GM03348 (cell line): ENCODE measurements around the gene PRR35.

Source experiments
- DNase-seq: peaks from one replicate; pipeline ENCODE4 v3.0.0; 2012; ENCODE audit warnings: low spot score

Gene PRR35

DNA sequence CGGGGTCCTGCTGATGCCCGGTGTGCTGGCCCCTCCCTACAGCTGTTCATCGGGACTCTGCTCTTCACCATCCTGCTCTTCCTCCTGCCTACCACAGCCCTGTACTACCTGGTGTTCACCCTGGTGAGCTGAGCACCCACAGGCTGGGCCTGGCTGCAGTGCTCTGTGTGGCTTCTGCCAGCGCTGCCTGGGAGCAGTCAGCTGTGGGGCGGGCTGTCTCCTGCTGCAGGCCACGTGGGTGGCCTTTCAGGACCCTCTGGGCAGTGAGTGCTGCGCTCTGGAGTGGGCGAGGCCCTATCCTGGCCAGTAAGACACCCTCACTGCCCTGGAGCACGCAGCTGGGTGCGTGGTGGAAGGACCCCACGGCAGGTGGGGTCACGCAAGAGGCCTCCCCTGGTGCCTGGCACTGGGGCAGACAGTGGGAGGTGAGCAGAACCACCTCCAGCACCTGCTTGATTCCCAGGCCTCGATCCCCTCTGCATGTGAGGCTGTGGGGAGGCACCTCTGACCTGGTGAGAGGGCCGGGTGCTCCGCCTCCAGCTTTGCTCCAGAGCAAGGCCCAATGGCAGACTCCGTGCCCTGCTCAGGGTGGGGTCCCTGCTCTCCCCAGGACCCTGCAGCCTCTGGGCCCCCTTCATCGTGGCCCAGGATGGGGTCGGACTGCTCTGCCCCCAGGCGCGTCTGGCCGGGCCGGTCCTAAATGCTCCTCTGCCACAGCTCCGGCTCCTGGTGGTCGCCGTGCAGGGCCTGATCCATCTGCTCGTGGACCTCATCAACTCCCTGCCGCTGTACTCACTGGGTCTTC, 20.1 kb downstream of the PRR35 start:
- no peak for DNase-seq

DNA sequence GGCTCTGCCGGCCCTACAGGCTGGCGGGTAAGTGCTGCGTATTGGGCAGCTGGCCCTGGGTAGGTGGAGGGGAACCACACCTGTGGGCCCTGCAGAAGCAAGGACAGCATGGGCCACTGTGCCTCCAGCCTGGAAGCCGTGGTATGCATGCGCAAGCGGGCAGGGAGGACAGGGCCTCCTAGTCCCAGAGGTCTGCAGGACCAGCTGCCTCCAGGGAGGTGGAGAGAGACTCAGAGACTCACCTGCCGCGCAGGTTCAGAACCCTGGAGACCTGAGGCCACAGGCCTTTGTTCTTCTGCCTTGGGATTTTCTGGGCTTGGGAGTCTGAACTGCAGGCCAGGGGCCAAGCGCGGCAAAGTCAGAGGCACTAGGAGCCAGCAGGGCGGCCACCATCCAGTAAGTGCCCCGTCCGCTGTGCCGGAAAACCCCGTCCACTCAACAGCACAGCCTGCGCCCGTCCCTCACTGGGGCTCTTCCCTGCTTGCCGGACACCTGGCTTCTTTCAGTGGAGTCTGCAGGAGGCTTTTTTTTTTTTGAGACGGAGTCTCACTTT, 20.8 kb downstream of the PRR35 start:
- DNase-seq = no peak

DNA sequence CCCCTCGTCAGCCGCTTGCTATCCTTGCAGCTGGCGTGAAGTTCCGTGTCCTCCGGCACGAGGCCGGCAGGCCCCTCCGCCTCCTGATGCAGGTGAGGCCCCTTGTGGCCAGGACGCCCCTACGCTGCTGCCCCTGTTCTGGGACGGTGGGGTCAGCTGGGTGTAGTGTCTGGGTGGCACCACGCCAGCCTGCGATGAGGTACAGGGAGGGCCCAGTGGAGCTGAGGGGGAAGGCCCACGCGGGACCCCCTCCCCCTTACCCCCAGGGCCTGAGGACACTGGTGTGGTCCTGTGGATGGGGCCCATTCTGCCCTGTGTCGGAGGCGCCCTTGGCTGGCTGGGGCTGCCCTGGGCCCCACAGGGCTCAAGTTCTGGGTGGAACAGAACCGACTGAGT, 22.0 kb downstream of the PRR35 start:
- DNase-seq = no peak

- DNase-seq = no peak
Observed at GRCh38 chr16:582614-583331, 22.6 kb downstream of the PRR35 start.

DNA sequence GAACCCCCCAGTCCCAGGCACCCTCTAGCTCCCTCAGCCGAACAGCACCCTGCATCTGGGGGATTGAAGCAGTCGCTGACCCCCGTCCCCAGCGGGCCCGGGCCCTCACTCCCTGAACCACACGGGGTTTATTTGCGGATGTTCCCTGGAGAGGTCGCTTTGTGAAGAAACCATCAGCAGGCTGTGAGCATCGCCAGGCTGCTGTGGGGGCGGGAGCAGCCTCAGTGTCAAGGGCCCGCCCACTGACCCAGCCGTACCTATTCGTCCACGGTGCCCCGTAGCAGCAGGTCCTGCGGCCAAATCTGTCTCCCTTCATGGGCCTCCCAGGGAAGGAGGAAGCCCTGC, 23.2 kb downstream of the PRR35 start:
- DNase-seq = no peak

GRCh38 chr16:583815-584591, 23.8 kb downstream of the PRR35 start:
- no peak for DNase-seq

GRCh38 chr16:585351-585750, 25.2 kb downstream of the PRR35 start:
- no peak for DNase-seq

DNA sequence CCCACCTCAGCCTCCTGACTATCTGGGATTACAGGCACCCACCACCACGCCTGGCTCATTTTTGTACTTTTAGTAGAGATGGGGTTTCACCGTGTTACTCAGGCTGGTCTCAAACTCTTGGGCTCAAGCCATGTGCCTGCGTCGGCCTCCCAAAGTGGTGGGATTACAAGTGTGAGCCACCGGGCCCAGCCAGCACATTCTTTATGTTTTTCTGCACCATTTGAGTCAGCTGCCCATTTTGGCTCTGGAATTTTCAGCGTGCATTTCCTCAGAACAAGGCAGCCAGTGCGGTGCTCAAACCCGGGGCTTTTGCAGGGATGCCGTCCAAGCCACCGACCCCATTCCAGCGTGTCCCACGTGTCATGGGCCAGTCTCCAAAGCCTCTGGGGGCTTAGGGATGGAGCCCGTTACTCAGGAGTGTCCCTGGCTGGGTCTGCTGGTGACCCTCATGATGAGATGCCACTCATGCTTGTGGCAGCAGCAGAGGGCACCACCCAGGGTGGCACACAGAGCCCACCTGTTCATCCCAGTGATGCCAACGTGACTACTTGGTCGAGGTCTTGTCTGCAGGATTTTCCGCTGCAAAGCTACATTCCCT, 26.0 kb downstream of the PRR35 start:
- no peak for DNase-seq

GRCh38 chr16:586645-587590, 26.7 kb downstream of the PRR35 start:
- no peak for DNase-seq

DNA sequence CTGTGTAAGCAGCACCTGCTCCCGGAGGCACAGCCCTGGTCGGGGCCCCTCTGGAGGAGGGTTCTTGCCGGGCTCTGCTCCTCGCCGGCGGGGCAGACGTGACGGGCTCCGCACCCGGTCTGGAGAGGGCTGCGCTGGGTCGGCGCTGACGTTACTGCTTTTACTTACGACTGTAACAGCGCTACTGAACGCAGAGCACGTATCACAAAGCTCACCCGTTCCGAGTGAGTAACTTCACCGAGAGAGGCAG, 28.4 kb downstream of the PRR35 start:
- no peak for DNase-seq

GRCh38 chr16:588889-589657, 28.9 kb downstream of the PRR35 start:
- peak; percentile 98 for DNase-seq

GRCh38 chr16:589658-590187, 29.5 kb downstream of the PRR35 start, which contains the start of gene RAB40C:
TSS of gene RAB40C (plus strand) at chr16:590066. CDS start at chr16:590292, 226 bp downstream.
- DNase-seq = peak; percentile 100

- peak; percentile 67 for DNase-seq
Observed at GRCh38 chr16:590188-590814, 30.1 kb downstream of the PRR35 start.

DNA sequence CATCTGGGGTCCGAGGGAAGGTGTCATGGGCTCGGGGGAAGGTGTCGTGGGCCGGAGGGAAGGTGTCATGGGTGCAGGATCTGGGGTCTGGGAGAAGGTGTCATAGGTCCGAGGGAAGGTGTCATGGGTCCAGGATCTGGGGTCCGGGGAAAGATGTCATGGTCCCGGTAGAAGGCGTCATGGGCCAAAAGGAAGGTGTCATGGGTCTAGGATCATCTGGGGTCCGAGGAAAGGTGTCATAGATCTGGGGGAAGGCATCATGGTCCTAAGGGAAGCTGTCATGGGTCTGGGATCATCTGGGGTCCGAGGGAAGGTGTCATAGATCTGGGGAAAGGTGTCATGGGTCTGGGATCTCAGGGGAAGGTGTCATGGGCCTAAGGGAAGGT, 30.6 kb downstream of the PRR35 start:
- DNase-seq = no peak

DNA sequence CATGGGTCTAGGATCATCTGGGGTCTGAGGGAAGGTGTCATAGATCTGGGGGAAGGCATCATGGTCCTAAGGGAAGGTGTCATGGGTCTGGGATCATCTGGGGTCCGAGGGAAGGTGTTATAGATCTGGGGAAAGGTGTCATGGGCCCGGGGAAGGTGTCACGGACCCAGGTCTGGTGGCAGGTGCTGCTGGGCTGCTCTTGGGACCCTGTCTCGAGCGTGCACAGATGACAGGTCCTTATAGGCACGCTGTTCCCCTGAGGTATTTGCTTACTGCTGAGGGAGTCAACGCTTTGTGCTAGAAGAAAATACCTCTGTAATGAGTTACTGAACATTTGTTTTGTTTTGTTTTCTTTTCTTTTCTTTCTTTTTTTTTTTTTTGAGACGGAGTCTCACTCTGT, 31.0 kb downstream of the PRR35 start:
- no peak for DNase-seq

DNA sequence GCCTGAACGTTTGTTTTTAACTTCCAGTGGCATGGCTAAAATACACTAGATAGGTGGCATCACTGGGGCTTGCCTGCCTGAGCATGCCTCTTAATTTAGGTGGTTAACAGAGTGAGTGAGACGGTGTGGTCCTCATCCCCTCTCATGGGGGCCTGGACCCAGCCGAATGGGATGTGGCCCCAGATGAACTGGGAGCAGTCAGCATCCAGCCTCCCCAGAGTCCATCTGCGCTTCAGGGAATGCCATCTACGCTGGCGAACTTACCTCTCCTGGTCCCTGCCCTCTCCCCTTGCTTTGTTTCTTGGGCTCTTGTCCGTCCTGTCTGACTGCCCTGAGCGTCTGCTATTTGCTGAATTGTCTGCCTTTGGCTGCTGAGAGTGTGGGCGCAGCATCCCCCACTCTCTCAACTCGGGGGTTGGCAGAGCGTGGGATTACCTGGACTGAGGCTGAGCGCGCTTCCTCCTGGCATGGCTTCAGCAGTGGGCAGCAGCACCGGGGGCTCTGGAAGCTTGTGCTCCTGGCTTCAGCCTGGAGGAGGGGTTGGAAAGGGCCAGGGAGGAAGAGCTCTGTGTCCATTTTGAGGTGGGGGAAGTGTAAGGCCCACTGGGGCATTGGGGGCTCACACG, 31.8 kb downstream of the PRR35 start:
- no peak for DNase-seq

DNA sequence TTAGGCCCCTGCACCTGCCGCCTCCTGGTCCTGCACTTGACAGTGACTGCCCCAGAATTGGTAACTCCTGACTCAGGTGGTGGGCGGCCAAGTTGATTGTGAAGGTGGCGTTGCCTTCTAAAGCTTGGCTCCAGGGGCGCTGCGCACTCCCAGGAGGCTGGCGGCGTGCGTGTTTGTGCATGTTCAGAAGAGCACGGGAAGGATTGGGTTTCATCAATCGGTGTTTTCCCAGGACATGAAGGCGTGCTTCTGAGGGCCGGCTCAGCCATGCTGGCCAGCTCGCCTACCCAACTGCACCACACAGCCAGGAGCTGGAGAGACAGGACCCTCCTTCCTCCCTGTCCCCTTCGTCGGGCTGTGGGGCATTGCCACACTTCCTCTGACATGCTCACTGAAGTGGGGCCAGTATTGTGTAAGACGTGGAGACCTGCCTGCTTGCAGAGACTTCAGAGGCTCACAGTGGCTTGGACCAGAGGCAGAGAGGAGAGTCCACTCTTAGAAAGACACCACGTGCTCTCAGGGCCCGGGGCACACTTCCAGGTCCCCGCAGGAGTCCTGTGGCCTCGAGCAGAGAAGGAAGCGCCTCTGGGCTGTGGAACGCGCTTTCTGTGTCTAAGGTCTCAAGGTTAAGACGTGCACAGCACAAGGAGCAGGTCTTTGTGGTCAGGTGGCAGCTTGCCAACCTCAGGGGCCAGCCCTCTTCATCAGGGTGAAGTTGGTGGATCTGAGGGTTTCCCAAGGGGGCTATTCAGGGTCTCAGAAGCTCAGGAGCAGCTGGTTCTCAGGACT, 32.5 kb downstream of the PRR35 start:
- DNase-seq = peak; percentile 21

GRCh38 chr16:593406-593805, 33.2 kb downstream of the PRR35 start:
- DNase-seq = no peak
